T-helper 1 cell (primary cell): ENCODE results near the gene ERMARD.

Source experiments
- DNase-seq, 5 donors: peaks; one replicate each; pipeline ENCODE4 v3.0.0-alpha.2; 2012 to 2020

The ERMARD gene

DNA sequence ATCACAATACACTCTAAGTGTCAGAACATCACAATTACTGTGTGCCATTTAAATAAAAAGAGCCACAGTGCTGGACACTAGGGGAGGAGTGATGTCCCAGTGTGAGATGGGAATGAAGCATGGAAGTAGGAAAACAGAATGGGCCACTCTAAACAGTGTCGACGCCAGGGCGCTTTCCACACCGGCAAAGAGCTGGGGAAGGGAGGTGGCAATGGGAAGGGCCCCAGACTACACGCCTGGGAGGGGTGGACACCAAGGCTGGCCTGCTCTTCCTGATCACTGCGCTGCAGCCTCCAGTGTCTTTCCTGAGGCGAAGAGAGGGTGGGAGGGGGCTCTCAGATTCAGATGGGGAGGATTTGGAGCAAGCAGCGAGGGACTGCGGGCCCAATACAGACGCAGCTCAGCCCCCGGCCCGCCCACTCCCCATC, 75.9 kb downstream of the ERMARD start:
- DNase-seq = no peak

DNA sequence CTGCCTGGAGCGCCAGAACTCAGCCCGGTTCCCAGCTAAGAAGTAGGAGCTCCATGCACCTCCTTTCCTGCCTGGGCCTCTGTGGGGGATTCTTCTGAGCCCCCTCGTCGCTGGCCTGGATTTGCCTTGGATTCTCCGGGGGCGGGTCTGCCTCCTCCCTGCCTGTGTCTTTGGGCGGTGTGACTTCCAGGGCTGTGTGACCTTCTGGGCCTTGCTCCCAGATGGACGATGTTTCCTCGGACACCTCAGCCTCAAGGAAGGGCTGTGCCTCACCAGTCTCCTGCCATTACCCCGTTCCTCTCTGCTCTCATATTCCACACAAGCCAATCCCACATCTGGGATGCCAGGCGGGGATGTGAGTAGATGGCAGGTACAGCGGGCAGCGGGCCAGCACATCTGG, 76.8 kb downstream of the ERMARD start:
- DNase-seq = no peak

DNA sequence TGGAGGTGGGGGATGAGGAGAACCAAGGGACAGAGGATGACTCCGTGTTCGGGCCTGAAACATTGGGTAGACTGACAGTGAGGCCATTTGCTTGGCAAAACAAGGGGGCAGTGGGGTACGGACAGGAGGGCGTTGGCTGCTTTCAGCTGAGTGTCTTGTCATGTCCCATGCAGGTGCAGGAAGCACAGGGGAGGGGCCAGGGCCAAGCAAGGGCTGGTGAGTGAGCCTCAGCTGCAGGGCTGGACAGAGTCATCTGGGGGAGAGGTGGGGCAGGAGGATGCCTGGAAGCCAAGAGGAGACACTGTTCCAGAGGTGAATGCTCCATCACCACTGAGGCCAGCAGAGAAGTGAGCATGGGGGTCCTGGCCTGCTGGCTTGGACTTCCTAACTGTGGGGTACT, 78.4 kb downstream of the ERMARD start:
- DNase-seq = no peak

DNA sequence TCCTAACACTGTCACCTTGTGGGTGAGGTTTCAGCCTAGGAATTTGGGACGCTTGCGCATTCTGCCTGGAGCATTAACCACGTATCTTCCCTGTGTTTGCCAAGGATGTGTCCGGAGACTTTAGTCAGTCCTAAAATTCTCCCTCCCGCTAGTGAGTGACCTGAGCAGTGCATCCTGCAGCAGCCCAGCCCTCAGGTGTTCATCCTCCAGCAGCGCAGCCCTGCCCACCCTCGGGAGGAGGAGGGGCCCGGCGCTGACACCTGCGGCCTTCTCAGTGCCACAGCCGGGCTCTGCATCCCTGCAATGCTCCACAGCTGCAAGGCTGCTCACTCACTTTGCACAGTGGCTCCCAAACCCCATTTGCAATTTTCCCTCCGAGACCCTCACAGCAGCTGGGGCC, 79.5 kb downstream of the ERMARD start:
- no peak for DNase-seq
